BLaER1 (cell line): ENCODE data around the gene PCSK4.
"Not testable (repeated sequence)": the region's sequence is repeated elsewhere in the genome, so short reads cannot be mapped to it uniquely, and the experiment has no call there.

ENCODE experiments used
- H3K27ac ChIP-seq: shearing (Covaris generic); formaldehyde crosslinking; 2 replicates; pipeline ENCODE4 v1.8.1; 2022
- H3K27me3 ChIP-seq: shearing (Covaris generic); formaldehyde crosslinking; 2 replicates; pipeline ENCODE4 v1.8.1; 2022
- H3K36me3 ChIP-seq: shearing (Covaris generic); formaldehyde crosslinking; 2 replicates; pipeline ENCODE4 v1.8.1; 2022
- H3K4me1 ChIP-seq: shearing (Covaris generic); formaldehyde crosslinking; 2 replicates; pipeline ENCODE4 v1.8.1; 2022
- H3K4me2 ChIP-seq: shearing (Covaris generic); formaldehyde crosslinking; 2 replicates; pipeline ENCODE4 v1.8.1; 2022
- H3K4me3 ChIP-seq: shearing (Covaris generic); formaldehyde crosslinking; 2 replicates; pipeline ENCODE4 v1.8.1; 2022
- H3K9ac ChIP-seq: shearing (Covaris generic); formaldehyde crosslinking; 2 replicates; pipeline ENCODE4 v1.8.1; 2022
- H3K9me3 ChIP-seq: shearing (Covaris generic); formaldehyde crosslinking; 2 replicates; pipeline ENCODE4 v1.8.1; 2022
- H4K20me1 ChIP-seq: shearing (Covaris generic); formaldehyde crosslinking; 2 replicates; pipeline ENCODE4 v1.8.1; 2022
- Cebpa-rat ChIP-seq: shearing (Covaris generic); IDR thresholded peaks from 2 replicates; pipeline ENCODE4 v1.8.1; 2022

Gene PCSK4

GRCh38 chr19:1440418-1440801, 49.7 kb downstream of the PCSK4 start:
- no peak overlapping the region for H3K27ac ChIP-seq
- H3K36me3 ChIP-seq = peaks cover 48% of the 10 kb centered on the region
- H4K20me1 ChIP-seq = peaks cover 93% of the 10 kb centered on the region
- peak overlapping the region; percentile 100 for H3K9ac ChIP-seq
- TF ChIP-seq Cebpa-rat = no peak
- H3K4me1 ChIP-seq = peaks cover 68% of the 10 kb centered on the region
- H3K9me3 ChIP-seq = no peaks in the 10 kb centered on the region
- H3K4me3 ChIP-seq = peak overlapping the region; percentile 99; the same call in 1 of the 2 replicates
- peak overlapping the region; percentile 95 for H3K4me2 ChIP-seq
- H3K27me3 ChIP-seq = peaks cover 8% of the 10 kb centered on the region

- peaks cover 93% of the 10 kb centered on the region for H4K20me1 ChIP-seq
- peak overlapping the region; percentile 99 for H3K4me3 ChIP-seq
- H3K9ac ChIP-seq = peak overlapping the region; percentile 100
- H3K27ac ChIP-seq = peak overlapping the region; percentile 100
- peaks cover 53% of the 10 kb centered on the region for H3K36me3 ChIP-seq
- not testable (repeated sequence) for H3K27me3 ChIP-seq, H3K9me3 ChIP-seq
- H3K4me1 ChIP-seq = peaks cover 63% of the 10 kb centered on the region
- H3K4me2 ChIP-seq = peak overlapping the region; percentile 95
These were observed 50.4 kb downstream of the PCSK4 start for GRCh38 chr19:1439525-1440417.

- Histone ChIP-seq H4K20me1 (peaks cover 93% of the 10 kb centered on the region), H3K9me3 (no peaks in the 10 kb centered on the region), H3K4me1 (peaks cover 57% of the 10 kb centered on the region), H3K36me3 (peaks cover 61% of the 10 kb centered on the region), H3K27ac (peak overlapping the region; percentile 100), H3K4me3 (peak overlapping the region; percentile 99), H3K9ac (peak overlapping the region; percentile 100), H3K4me2 (peak overlapping the region; percentile 95), H3K27me3 (no peaks in the 10 kb centered on the region)
- no peak for TF ChIP-seq Cebpa-rat
These were observed 51.2 kb downstream of the PCSK4 start for GRCh38 chr19:1438933-1439354.

GRCh38 chr19:1438035-1438932, 51.9 kb downstream of the PCSK4 start, which contains the start of gene RPS15:
Gene RPS15 (plus strand): TSS chr19:1438396. CDS start chr19:1438426, 30 bp downstream.
- Histone ChIP-seq H4K20me1 (peaks cover 93% of the 10 kb centered on the region), H3K27me3 (no peaks in the 10 kb centered on the region), H3K4me1 (peaks cover 55% of the 10 kb centered on the region), H3K9ac (peak within 1 kb of the TSS; percentile 100), H3K9me3 (no peaks in the 10 kb centered on the region), H3K4me2 (peak within 1 kb of the TSS; percentile 95), H3K27ac (peak within 1 kb of the TSS; percentile 100), H3K36me3 (peaks cover 66% of the 10 kb centered on the region), H3K4me3 (peak within 1 kb of the TSS; percentile 99)
- TF ChIP-seq Cebpa-rat = no peak

- no peak for TF ChIP-seq Cebpa-rat
- Histone ChIP-seq H3K27ac (no peak overlapping the region), H3K4me1 (peaks cover 55% of the 10 kb centered on the region), H4K20me1 (peaks cover 93% of the 10 kb centered on the region), H3K4me2 (peak overlapping the region; percentile 67), H3K9me3 (no peaks in the 10 kb centered on the region), H3K36me3 (peaks cover 66% of the 10 kb centered on the region), H3K9ac (no peak overlapping the region; the same call in 1 of the 2 replicates), H3K27me3 (no peaks in the 10 kb centered on the region), H3K4me3 (0 out of 2 replicates have a peak overlapping the region, but pooled peaks have one; percentile 99)
These were observed 52.5 kb downstream of the PCSK4 start for GRCh38 chr19:1437609-1438008.

- H4K20me1 ChIP-seq = peaks cover 92% of the 10 kb centered on the region
- H3K27ac ChIP-seq = no peak overlapping the region
- H3K9me3 ChIP-seq = no peaks in the 10 kb centered on the region
- H3K9ac ChIP-seq = no peak overlapping the region
- H3K4me2 ChIP-seq = no peak overlapping the region
- H3K4me3 ChIP-seq = no peak overlapping the region
- H3K36me3 ChIP-seq = peaks cover 66% of the 10 kb centered on the region
- no peak for TF ChIP-seq Cebpa-rat
- peaks cover 42% of the 10 kb centered on the region for H3K4me1 ChIP-seq
- no peaks in the 10 kb centered on the region for H3K27me3 ChIP-seq
These were observed 54.7 kb downstream of the PCSK4 start for GRCh38 chr19:1435378-1435989.

- TF ChIP-seq Cebpa-rat = no peak
- Histone ChIP-seq H4K20me1 (peaks cover 92% of the 10 kb centered on the region), H3K9ac (no peak overlapping the region), H3K9me3 (no peaks in the 10 kb centered on the region), H3K4me1 (peaks cover 38% of the 10 kb centered on the region), H3K4me2 (no peak overlapping the region), H3K36me3 (peaks cover 66% of the 10 kb centered on the region), H3K27ac (no peak overlapping the region; the same call in 1 of the 2 replicates), H3K4me3 (no peak overlapping the region), H3K27me3 (no peaks in the 10 kb centered on the region)
These were observed 55.5 kb downstream of the PCSK4 start for GRCh38 chr19:1434577-1435060.

GRCh38 chr19:1434040-1434366, 56.1 kb downstream of the PCSK4 start:
- no peak for TF ChIP-seq Cebpa-rat
- H3K9me3 ChIP-seq = no peaks in the 10 kb centered on the region
- peaks cover 68% of the 10 kb centered on the region for H3K36me3 ChIP-seq
- H3K4me2 ChIP-seq = no peak overlapping the region
- H3K4me3 ChIP-seq = no peak overlapping the region
- H3K27ac ChIP-seq = no peak overlapping the region; the same call in 1 of the 2 replicates
- H3K27me3 ChIP-seq = no peaks in the 10 kb centered on the region
- H3K4me1 ChIP-seq = peaks cover 40% of the 10 kb centered on the region
- peaks cover 92% of the 10 kb centered on the region for H4K20me1 ChIP-seq
- no peak overlapping the region for H3K9ac ChIP-seq
